ENCODE measurements around the gene INPP5E. TPM values are rescaled to one million over a fixed set of nuclear protein-coding genes. Genes with fewer than 3 reads are reported as not detected.

INPP5E gene
- total and polyA plus RNA-seq, 2 experiments from 2014 or later = 5.8 to 13.4 TPM

DNA sequence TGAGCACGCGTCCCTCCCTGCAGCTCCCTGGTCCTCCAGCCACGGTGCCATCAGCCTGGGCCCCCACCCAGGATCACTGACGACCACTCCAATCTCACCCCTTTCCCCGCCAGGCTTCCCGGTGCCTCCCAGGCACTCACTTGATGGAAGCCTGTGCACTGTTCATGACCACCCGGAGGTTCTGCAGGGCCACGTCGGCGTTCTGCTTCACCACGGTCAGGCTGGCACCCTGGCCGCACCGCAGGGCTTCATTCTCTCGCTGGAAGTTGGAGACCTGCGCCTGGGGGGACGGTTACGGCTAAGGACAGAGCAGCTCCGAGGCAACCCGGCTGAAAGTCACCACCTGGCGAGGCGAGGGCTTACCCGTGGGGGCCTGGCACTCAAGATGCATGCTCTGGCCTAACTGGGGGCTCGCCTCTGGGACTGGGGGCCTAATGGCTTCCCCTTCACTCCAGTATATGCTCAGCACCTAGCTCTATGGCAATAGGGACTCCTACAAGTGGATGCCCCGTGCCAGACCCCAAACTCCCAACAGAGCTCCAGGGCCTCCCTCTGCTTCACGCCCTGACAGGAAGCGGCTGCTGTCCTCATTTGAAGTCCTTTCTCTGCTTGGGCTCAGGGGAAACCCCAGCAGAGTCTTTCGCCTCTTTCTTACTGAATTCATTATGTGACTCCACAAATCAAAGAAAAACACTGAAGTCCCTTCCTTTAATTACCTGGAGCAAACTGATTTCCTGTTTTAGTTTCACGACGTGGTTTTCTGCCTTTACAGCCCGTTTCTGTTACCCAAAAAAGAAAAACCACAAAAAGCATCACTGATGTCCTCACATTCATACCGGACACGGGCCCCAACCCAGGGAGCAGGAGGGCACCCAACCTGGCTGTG, 35.5 kb downstream of the INPP5E start (continued):
- TF ChIP-seq, protein P1, sequence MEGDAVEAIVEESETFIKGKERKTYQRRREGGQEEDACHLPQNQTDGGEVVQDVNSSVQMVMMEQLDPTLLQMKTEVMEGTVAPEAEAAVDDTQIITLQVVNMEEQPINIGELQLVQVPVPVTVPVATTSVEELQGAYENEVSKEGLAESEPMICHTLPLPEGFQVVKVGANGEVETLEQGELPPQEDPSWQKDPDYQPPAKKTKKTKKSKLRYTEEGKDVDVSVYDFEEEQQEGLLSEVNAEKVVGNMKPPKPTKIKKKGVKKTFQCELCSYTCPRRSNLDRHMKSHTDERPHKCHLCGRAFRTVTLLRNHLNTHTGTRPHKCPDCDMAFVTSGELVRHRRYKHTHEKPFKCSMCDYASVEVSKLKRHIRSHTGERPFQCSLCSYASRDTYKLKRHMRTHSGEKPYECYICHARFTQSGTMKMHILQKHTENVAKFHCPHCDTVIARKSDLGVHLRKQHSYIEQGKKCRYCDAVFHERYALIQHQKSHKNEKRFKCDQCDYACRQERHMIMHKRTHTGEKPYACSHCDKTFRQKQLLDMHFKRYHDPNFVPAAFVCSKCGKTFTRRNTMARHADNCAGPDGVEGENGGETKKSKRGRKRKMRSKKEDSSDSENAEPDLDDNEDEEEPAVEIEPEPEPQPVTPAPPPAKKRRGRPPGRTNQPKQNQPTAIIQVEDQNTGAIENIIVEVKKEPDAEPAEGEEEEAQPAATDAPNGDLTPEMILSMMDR (conservative IDR thresholded peaks at IDR 0.05; ENCODE audit: low read depth in 2 of 2) = no peak
- TF ChIP-seq EZH2 (IDR thresholded peaks at IDR 0.05; ENCODE audit: low read depth, unreplicated experiment) (no peak), POLR2AphosphoS5 (IDR thresholded peaks at IDR 0.05; ENCODE audit: low read depth) (no peak), JUNB (IDR thresholded peaks at IDR 0.05; ENCODE audit: unreplicated experiment) (no peak)
- TF ChIP-seq, protein P2, sequence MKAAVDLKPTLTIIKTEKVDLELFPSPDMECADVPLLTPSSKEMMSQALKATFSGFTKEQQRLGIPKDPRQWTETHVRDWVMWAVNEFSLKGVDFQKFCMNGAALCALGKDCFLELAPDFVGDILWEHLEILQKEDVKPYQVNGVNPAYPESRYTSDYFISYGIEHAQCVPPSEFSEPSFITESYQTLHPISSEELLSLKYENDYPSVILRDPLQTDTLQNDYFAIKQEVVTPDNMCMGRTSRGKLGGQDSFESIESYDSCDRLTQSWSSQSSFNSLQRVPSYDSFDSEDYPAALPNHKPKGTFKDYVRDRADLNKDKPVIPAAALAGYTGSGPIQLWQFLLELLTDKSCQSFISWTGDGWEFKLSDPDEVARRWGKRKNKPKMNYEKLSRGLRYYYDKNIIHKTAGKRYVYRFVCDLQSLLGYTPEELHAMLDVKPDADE (IDR thresholded peaks at IDR 0.05) = no peak
- TF ChIP-seq, protein P3, sequence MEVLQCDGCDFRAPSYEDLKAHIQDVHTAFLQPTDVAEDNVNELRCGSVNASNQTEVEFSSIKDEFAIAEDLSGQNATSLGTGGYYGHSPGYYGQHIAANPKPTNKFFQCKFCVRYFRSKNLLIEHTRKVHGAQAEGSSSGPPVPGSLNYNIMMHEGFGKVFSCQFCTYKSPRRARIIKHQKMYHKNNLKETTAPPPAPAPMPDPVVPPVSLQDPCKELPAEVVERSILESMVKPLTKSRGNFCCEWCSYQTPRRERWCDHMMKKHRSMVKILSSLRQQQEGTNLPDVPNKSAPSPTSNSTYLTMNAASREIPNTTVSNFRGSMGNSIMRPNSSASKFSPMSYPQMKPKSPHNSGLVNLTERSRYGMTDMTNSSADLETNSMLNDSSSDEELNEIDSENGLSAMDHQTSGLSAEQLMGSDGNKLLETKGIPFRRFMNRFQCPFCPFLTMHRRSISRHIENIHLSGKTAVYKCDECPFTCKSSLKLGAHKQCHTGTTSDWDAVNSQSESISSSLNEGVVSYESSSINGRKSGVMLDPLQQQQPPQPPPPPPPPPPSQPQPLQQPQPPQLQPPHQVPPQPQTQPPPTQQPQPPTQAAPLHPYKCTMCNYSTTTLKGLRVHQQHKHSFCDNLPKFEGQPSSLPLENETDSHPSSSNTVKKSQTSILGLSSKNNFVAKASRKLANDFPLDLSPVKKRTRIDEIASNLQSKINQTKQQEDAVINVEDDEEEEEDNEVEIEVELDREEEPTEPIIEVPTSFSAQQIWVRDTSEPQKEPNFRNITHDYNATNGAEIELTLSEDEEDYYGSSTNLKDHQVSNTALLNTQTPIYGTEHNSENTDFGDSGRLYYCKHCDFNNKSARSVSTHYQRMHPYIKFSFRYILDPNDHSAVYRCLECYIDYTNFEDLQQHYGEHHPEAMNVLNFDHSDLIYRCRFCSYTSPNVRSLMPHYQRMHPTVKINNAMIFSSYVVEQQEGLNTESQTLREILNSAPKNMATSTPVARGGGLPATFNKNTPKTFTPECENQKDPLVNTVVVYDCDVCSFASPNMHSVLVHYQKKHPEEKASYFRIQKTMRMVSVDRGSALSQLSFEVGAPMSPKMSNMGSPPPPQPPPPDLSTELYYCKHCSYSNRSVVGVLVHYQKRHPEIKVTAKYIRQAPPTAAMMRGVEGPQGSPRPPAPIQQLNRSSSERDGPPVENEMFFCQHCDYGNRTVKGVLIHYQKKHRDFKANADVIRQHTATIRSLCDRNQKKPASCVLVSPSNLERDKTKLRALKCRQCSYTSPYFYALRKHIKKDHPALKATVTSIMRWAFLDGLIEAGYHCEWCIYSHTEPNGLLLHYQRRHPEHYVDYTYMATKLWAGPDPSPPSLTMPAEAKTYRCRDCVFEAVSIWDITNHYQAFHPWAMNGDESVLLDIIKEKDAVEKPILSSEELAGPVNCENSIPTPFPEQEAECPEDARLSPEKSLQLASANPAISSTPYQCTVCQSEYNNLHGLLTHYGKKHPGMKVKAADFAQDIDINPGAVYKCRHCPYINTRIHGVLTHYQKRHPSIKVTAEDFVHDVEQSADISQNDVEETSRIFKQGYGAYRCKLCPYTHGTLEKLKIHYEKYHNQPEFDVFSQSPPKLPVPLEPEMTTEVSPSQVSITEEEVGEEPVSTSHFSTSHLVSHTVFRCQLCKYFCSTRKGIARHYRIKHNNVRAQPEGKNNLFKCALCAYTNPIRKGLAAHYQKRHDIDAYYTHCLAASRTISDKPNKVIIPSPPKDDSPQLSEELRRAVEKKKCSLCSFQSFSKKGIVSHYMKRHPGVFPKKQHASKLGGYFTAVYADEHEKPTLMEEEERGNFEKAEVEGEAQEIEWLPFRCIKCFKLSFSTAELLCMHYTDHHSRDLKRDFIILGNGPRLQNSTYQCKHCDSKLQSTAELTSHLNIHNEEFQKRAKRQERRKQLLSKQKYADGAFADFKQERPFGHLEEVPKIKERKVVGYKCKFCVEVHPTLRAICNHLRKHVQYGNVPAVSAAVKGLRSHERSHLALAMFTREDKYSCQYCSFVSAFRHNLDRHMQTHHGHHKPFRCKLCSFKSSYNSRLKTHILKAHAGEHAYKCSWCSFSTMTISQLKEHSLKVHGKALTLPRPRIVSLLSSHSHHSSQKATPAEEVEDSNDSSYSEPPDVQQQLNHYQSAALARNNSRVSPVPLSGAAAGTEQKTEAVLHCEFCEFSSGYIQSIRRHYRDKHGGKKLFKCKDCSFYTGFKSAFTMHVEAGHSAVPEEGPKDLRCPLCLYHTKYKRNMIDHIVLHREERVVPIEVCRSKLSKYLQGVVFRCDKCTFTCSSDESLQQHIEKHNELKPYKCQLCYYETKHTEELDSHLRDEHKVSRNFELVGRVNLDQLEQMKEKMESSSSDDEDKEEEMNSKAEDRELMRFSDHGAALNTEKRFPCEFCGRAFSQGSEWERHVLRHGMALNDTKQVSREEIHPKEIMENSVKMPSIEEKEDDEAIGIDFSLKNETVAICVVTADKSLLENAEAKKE (CRISPR knock-in tag; IDR thresholded peaks at IDR 0.05) = no peak
